Karpas-422 (cell line): ENCODE measurements around the gene AKAP13. TPM values are rescaled to one million over a fixed set of nuclear protein-coding genes. Genes with fewer than 3 reads are reported as not detected.

Experiments
- DNase-seq: peaks from one replicate; pipeline ENCODE4 v3.0.0-alpha.2; 2015
- H2AFZ ChIP-seq: fragments of 200-600 bp; sonication (generic); 2 replicates; pipeline ENCODE4 v1.6.1; 2014; ENCODE audit warnings: antibody characterized with exemption, low read length, mixed read lengths
- H3K27ac ChIP-seq: fragments of 200-600 bp; sonication (generic); 2 replicates; pipeline ENCODE4 v1.5.1; 2014; ENCODE audit warnings: mild to moderate bottlenecking, low read length, moderate library complexity
- H3K27me3 ChIP-seq: fragments of 200-600 bp; sonication (generic); 2 replicates; pipeline ENCODE4 v1.6.1; 2014; ENCODE audit warnings: low read length, mixed read lengths
- H3K36me3 ChIP-seq: fragments of 200-600 bp; sonication (generic); 2 replicates; pipeline ENCODE4 v1.6.1; 2014; ENCODE audit warnings: low read length, mixed read lengths; ENCODE audit not compliant: insufficient read depth
- H3K4me1 ChIP-seq: fragments of 200-600 bp; sonication (generic); 2 replicates; pipeline ENCODE4 v1.6.1; 2014; ENCODE audit warnings: mild to moderate bottlenecking, low read length, mixed read lengths
- H3K4me2 ChIP-seq: fragments of 200-600 bp; sonication (generic); 2 replicates; pipeline ENCODE4 v1.6.1; 2014; ENCODE audit warnings: low read length, low read depth, mild to moderate bottlenecking; ENCODE audit not compliant: poor library complexity, severe bottlenecking
- H3K4me3 ChIP-seq: fragments of 200-600 bp; sonication (generic); 2 replicates; pipeline ENCODE4 v1.5.1; 2014; ENCODE audit warnings: mild to moderate bottlenecking, antibody characterized with exemption, low read length, mixed read lengths
- H3K79me2 ChIP-seq: fragments of 200-600 bp; sonication (generic); 2 replicates; pipeline ENCODE4 v1.6.1; 2014; ENCODE audit warnings: mild to moderate bottlenecking, low read length, mixed read lengths
- H3K9ac ChIP-seq: fragments of 200-600 bp; sonication (generic); 2 replicates; pipeline ENCODE4 v1.6.0; 2014; ENCODE audit warnings: low read length
- H3K9me2 ChIP-seq: fragments of 200-600 bp; sonication (generic), shearing (Covaris generic); replicated peaks from 2 replicates; pipeline ENCODE4 v1.6.0; 2014; ENCODE audit warnings: mild to moderate bottlenecking, low read length, moderate library complexity; ENCODE audit not compliant: insufficient read depth
- H3K9me3 ChIP-seq: fragments of 300-700, 200-600 bp; sonication (generic); 2 replicates; pipeline ENCODE4 v1.6.1; 2014; ENCODE audit warnings: low read length, mixed read lengths
- H4K20me1 ChIP-seq: fragments of 200-600 bp; sonication (generic); 2 replicates; pipeline ENCODE4 v1.6.1; 2014; ENCODE audit warnings: mild to moderate bottlenecking, antibody characterized with exemption, low read length, low read depth; ENCODE audit not compliant: insufficient read depth
- total RNA-seq: library from RNA; depleted of rRNA; stranded (reverse); fragments of >200 nt; shearing (Covaris generic); gene quantifications from 2 replicates; pipeline ENCODE4 v1.2.3, GENCODE V29; 2014; ENCODE audit warnings: low replicate concordance

The AKAP13 gene
- total RNA-seq, 1 experiment from 2014 or later, result 166 TPM

GRCh38 chr15:85618228-85618505 is 237.8 kb downstream of the AKAP13 start:
- Histone ChIP-seq H3K9me3 (no peaks in the 10 kb centered on the region), H3K27ac (peak overlapping the region; percentile 49), H2AFZ (no peak overlapping the region), H3K4me2 (peak overlapping the region; percentile 11), H3K4me3 (0 out of 2 replicates have a peak overlapping the region, but pooled peaks have one; percentile 8), H3K36me3 (no peaks in the 10 kb centered on the region), H3K27me3 (no peaks in the 10 kb centered on the region), H3K79me2 (peaks cover 79% of the 10 kb centered on the region), H3K4me1 (peaks cover 58% of the 10 kb centered on the region), H4K20me1 (no peaks in the 10 kb centered on the region), H3K9me2 (no peaks in the 10 kb centered on the region), H3K9ac (0 out of 2 replicates have a peak overlapping the region, but pooled peaks have one; percentile 9)
- no peak for DNase-seq

GRCh38 chr15:85618956-85619491 is 238.6 kb downstream of the AKAP13 start:
- Histone ChIP-seq H3K9ac (no peak overlapping the region), H3K9me2 (no peaks in the 10 kb centered on the region), H3K27ac (peak overlapping the region; percentile 49; the same call in 1 of the 2 replicates), H4K20me1 (no peaks in the 10 kb centered on the region), H3K79me2 (peaks cover 86% of the 10 kb centered on the region), H3K4me3 (peak overlapping the region; percentile 8; the same call in 1 of the 2 replicates), H3K9me3 (no peaks in the 10 kb centered on the region), H3K4me1 (peaks cover 62% of the 10 kb centered on the region), H3K36me3 (no peaks in the 10 kb centered on the region), H3K4me2 (peak overlapping the region; percentile 11), H3K27me3 (no peaks in the 10 kb centered on the region), H2AFZ (no peak overlapping the region)
- DNase-seq, result no peak

GRCh38 chr15:85619992-85620689 is 239.7 kb downstream of the AKAP13 start:
- no peak for DNase-seq
- no peak overlapping the region for H3K4me2 ChIP-seq
- no peaks in the 10 kb centered on the region for H3K27me3 ChIP-seq
- peaks cover 93% of the 10 kb centered on the region for H3K79me2 ChIP-seq
- H3K27ac ChIP-seq, result no peak overlapping the region
- H2AFZ ChIP-seq, result no peak overlapping the region
- no peaks in the 10 kb centered on the region for H4K20me1 ChIP-seq
- no peaks in the 10 kb centered on the region for H3K9me2 ChIP-seq
- no peak overlapping the region for H3K4me3 ChIP-seq
- H3K4me1 ChIP-seq, result peaks cover 55% of the 10 kb centered on the region
- H3K36me3 ChIP-seq, result no peaks in the 10 kb centered on the region
- no peaks in the 10 kb centered on the region for H3K9me3 ChIP-seq
- no peak overlapping the region for H3K9ac ChIP-seq

- peaks cover 93% of the 10 kb centered on the region for H3K79me2 ChIP-seq
- H3K9me3 ChIP-seq, result no peaks in the 10 kb centered on the region
- H3K4me3 ChIP-seq, result no peak overlapping the region
- H3K27me3 ChIP-seq, result no peaks in the 10 kb centered on the region
- H3K27ac ChIP-seq, result no peak overlapping the region
- no peaks in the 10 kb centered on the region for H3K9me2 ChIP-seq
- no peaks in the 10 kb centered on the region for H3K36me3 ChIP-seq
- H3K9ac ChIP-seq, result no peak overlapping the region
- no peaks in the 10 kb centered on the region for H4K20me1 ChIP-seq
- no peak for DNase-seq
- peaks cover 50% of the 10 kb centered on the region for H3K4me1 ChIP-seq
- no peak overlapping the region for H3K4me2 ChIP-seq
- no peak overlapping the region for H2AFZ ChIP-seq
Measured at GRCh38 chr15:85620690-85621049, 240.3 kb downstream of the AKAP13 start.

GRCh38 chr15:85621094-85621493 is 240.7 kb downstream of the AKAP13 start:
- H3K36me3 ChIP-seq, result no peaks in the 10 kb centered on the region
- H3K4me1 ChIP-seq, result peaks cover 45% of the 10 kb centered on the region
- H4K20me1 ChIP-seq, result no peaks in the 10 kb centered on the region
- no peaks in the 10 kb centered on the region for H3K9me2 ChIP-seq
- H3K4me2 ChIP-seq, result no peak overlapping the region
- no peak overlapping the region for H2AFZ ChIP-seq
- no peaks in the 10 kb centered on the region for H3K9me3 ChIP-seq
- H3K79me2 ChIP-seq, result peaks cover 94% of the 10 kb centered on the region
- no peak for DNase-seq
- no peak overlapping the region for H3K27ac ChIP-seq
- no peak overlapping the region for H3K4me3 ChIP-seq
- H3K9ac ChIP-seq, result no peak overlapping the region
- no peaks in the 10 kb centered on the region for H3K27me3 ChIP-seq

- no peaks in the 10 kb centered on the region for H3K9me3 ChIP-seq
- no peaks in the 10 kb centered on the region for H3K27me3 ChIP-seq
- no peaks in the 10 kb centered on the region for H4K20me1 ChIP-seq
- no peaks in the 10 kb centered on the region for H3K36me3 ChIP-seq
- H3K9me2 ChIP-seq, result no peaks in the 10 kb centered on the region
- no peak overlapping the region for H3K27ac ChIP-seq
- H2AFZ ChIP-seq, result no peak overlapping the region
- no peak for DNase-seq
- peaks cover 95% of the 10 kb centered on the region for H3K79me2 ChIP-seq
- no peak overlapping the region for H3K4me2 ChIP-seq
- no peak overlapping the region for H3K4me3 ChIP-seq
- peaks cover 34% of the 10 kb centered on the region for H3K4me1 ChIP-seq
- H3K9ac ChIP-seq, result no peak overlapping the region
Measured at GRCh38 chr15:85622221-85622831, 241.9 kb downstream of the AKAP13 start.

GRCh38 chr15:85623315-85624049 is 243.1 kb downstream of the AKAP13 start:
- no peaks in the 10 kb centered on the region for H3K9me3 ChIP-seq
- H3K9ac ChIP-seq, result no peak overlapping the region
- no peaks in the 10 kb centered on the region for H4K20me1 ChIP-seq
- H3K9me2 ChIP-seq, result no peaks in the 10 kb centered on the region
- no peaks in the 10 kb centered on the region for H3K36me3 ChIP-seq
- H3K4me1 ChIP-seq, result peaks cover 22% of the 10 kb centered on the region
- no peak for DNase-seq
- no peak overlapping the region for H3K4me2 ChIP-seq
- 0 out of 2 replicates have a peak overlapping the region, but pooled peaks have one; percentile 19 for H3K27ac ChIP-seq
- no peak overlapping the region for H3K4me3 ChIP-seq
- H2AFZ ChIP-seq, result no peak overlapping the region
- H3K27me3 ChIP-seq, result no peaks in the 10 kb centered on the region
- peaks cover 95% of the 10 kb centered on the region for H3K79me2 ChIP-seq

- no peak for DNase-seq
- H3K36me3 ChIP-seq, result no peaks in the 10 kb centered on the region
- 0 out of 2 replicates have a peak overlapping the region, but pooled peaks have one; percentile 19 for H3K27ac ChIP-seq
- no peak overlapping the region for H3K4me3 ChIP-seq
- no peaks in the 10 kb centered on the region for H4K20me1 ChIP-seq
- no peaks in the 10 kb centered on the region for H3K9me3 ChIP-seq
- H3K9me2 ChIP-seq, result no peaks in the 10 kb centered on the region
- H3K4me2 ChIP-seq, result no peak overlapping the region
- peaks cover 17% of the 10 kb centered on the region for H3K4me1 ChIP-seq
- no peaks in the 10 kb centered on the region for H3K27me3 ChIP-seq
- H2AFZ ChIP-seq, result no peak overlapping the region
- H3K79me2 ChIP-seq, result peaks cover 92% of the 10 kb centered on the region
- H3K9ac ChIP-seq, result no peak overlapping the region
Measured at GRCh38 chr15:85624291-85624801, 243.9 kb downstream of the AKAP13 start.
